ENCODE results near the gene NOSTRIN. TPM values are rescaled to one million over a fixed set of nuclear protein-coding genes. Genes with fewer than 3 reads are reported as not detected.
"Not testable (repeated sequence)": the region's sequence is repeated elsewhere in the genome, so short reads cannot be mapped to it uniquely, and the experiment has no call there.

NOSTRIN gene
- total RNA-seq, 1 donor from 2014 or later, result 3.1 TPM

- TF ChIP-seq CTCF (conservative IDR thresholded peaks at IDR 0.05; ENCODE audit: low read depth, low read length), result no peak
- DNase-seq (ENCODE audit: low read depth), result no peak
- no peak overlapping the region for H3K4me3 ChIP-seq (ENCODE audit: low read depth, low read length)
Observed at GRCh38 chr2:168767258-168767657, 35.2 kb upstream of the NOSTRIN start.

GRCh38 chr2:168768357-168768756 lies 34.1 kb upstream of the NOSTRIN start:
- H3K4me3 ChIP-seq (ENCODE audit: low read depth, low read length); DNase-seq (ENCODE audit: low read depth): not testable (repeated sequence)

- TF ChIP-seq CTCF (conservative IDR thresholded peaks at IDR 0.05; ENCODE audit: low read depth, low read length), result no peak
- H3K4me3 ChIP-seq (ENCODE audit: low read depth, low read length), result no peak overlapping the region
- no peak for DNase-seq (ENCODE audit: low read depth)
Observed at GRCh38 chr2:168770796-168771195, 31.6 kb upstream of the NOSTRIN start.

DNA sequence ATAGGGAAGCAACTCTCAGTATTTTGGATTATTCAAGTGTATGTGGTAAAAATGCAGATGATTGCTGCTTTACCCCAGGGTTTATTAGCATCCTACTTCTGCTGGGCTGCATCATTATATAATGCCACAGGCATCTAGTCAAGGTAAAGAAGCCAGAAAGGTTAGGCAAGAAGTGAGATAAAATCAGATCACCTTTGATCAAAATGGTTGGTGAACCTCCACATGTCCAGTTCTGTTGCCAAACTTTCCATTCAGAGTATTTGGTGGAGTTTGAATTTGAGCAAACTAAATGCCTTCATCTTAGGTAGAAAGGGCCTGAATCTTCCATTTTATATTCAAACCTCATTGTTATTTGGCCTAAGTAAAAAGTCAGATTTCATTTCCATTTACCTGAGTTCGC lies 29.7 kb upstream of the NOSTRIN start:
- no peak overlapping the region for H3K4me3 ChIP-seq (ENCODE audit: low read depth, low read length)
- DNase-seq (ENCODE audit: low read depth), result no peak
- TF ChIP-seq CTCF (conservative IDR thresholded peaks at IDR 0.05; ENCODE audit: low read depth, low read length), result no peak

- no peak for DNase-seq (ENCODE audit: low read depth)
- H3K4me3 ChIP-seq (ENCODE audit: low read depth, low read length), result no peak overlapping the region
- TF ChIP-seq CTCF (conservative IDR thresholded peaks at IDR 0.05; ENCODE audit: low read depth, low read length), result no peak
Observed at GRCh38 chr2:168773128-168773527, 29.3 kb upstream of the NOSTRIN start.

GRCh38 chr2:168773719-168774521 lies 28.5 kb upstream of the NOSTRIN start:
- H3K4me3 ChIP-seq (ENCODE audit: low read depth, low read length), result no peak overlapping the region
- TF ChIP-seq CTCF (conservative IDR thresholded peaks at IDR 0.05; ENCODE audit: low read depth, low read length), result peak; percentile 99
- DNase-seq (ENCODE audit: low read depth), result no peak

- TF ChIP-seq CTCF (conservative IDR thresholded peaks at IDR 0.05; ENCODE audit: low read depth, low read length), result no peak
- no peak for DNase-seq (ENCODE audit: low read depth)
- no peak overlapping the region for H3K4me3 ChIP-seq (ENCODE audit: low read depth, low read length)
Observed at GRCh38 chr2:168775837-168776236, 26.6 kb upstream of the NOSTRIN start.

All from epithelial cell of proximal tubule (primary cell).